ENCODE data around the gene SIK3.
A peak's percentile ranks its signal among the peaks of the same experiment; 100 is the strongest.

The SIK3 gene

DNA sequence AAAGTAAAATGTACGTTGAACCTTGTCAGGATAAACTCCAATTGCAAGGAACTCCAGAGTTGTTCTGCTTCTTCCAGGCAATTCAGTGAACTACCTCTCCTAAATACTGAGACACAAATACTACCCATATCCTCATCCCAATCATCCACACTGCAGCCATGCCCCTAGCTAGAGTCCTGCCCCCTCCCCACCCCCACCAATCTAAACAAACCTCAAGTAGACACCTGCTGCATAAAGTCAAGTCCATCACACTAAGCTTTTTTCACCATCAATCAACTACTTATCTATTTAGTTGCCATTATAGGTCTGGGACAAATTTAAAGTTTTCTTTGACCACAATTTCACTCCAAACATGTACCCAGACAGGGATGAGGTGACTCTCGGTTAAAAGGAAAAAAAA, 167.6 kb downstream of the SIK3 start:
- peak overlapping the region; percentile 3 to 19 for H3K4me3 ChIP-seq
- H3K4me1 ChIP-seq, result peaks cover 0 to 35% (median 17%) of the 10 kb centered on the region in 4 donors
- H3K27me3 ChIP-seq, result no peaks in the 10 kb centered on the region
- intact Hi-C loops (cut with DNase I; ENCODE audit: low total_unique reads), result no loop called here
- TF ChIP-seq, protein P1, sequence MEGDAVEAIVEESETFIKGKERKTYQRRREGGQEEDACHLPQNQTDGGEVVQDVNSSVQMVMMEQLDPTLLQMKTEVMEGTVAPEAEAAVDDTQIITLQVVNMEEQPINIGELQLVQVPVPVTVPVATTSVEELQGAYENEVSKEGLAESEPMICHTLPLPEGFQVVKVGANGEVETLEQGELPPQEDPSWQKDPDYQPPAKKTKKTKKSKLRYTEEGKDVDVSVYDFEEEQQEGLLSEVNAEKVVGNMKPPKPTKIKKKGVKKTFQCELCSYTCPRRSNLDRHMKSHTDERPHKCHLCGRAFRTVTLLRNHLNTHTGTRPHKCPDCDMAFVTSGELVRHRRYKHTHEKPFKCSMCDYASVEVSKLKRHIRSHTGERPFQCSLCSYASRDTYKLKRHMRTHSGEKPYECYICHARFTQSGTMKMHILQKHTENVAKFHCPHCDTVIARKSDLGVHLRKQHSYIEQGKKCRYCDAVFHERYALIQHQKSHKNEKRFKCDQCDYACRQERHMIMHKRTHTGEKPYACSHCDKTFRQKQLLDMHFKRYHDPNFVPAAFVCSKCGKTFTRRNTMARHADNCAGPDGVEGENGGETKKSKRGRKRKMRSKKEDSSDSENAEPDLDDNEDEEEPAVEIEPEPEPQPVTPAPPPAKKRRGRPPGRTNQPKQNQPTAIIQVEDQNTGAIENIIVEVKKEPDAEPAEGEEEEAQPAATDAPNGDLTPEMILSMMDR (IDR thresholded peaks at IDR 0.05), result no peak
- peak overlapping the region in 1 of 2 donors; percentile 18 for H3K27ac ChIP-seq
- no peak for DNase-seq
- H3K36me3 ChIP-seq, result peaks cover 5 to 16% (median 14%) of the 10 kb centered on the region in 3 donors
- H3K9me3 ChIP-seq, result no peaks in the 10 kb centered on the region

DNA sequence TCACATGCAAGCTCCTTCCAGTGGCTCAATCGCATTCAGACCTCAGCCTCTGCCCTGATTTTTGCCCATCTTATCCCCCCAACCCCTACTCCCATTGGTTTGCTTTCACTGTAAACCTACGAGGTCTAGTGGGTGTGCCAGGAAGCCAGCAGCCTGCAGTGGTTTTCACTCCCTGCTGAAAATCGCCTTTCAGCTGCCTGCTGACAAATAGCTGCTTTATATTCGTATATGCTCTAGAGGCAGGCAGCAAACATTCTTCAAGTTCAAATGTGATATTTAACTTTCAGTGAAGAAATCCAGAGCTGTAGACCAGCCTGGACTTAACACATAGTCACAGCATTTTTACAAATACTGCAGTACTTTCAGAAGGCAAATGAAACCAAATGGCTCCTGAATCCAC, 168.1 kb downstream of the SIK3 start:
- intact Hi-C loops (cut with DNase I; ENCODE audit: low total_unique reads), result no loop called here
- Histone ChIP-seq H3K36me3 (peaks cover 5 to 20% (median 18%) of the 10 kb centered on the region in 3 donors), H3K9me3 (no peaks in the 10 kb centered on the region), H3K4me3 (peak overlapping the region; percentile 3 to 19), H3K27ac (peak overlapping the region in 1 of 2 donors; percentile 18), H3K27me3 (no peaks in the 10 kb centered on the region), H3K4me1 (peaks cover 0 to 35% (median 17%) of the 10 kb centered on the region in 4 donors)
- DNase-seq, result no peak
- TF ChIP-seq, protein P1 (IDR thresholded peaks at IDR 0.05), result no peak

DNA sequence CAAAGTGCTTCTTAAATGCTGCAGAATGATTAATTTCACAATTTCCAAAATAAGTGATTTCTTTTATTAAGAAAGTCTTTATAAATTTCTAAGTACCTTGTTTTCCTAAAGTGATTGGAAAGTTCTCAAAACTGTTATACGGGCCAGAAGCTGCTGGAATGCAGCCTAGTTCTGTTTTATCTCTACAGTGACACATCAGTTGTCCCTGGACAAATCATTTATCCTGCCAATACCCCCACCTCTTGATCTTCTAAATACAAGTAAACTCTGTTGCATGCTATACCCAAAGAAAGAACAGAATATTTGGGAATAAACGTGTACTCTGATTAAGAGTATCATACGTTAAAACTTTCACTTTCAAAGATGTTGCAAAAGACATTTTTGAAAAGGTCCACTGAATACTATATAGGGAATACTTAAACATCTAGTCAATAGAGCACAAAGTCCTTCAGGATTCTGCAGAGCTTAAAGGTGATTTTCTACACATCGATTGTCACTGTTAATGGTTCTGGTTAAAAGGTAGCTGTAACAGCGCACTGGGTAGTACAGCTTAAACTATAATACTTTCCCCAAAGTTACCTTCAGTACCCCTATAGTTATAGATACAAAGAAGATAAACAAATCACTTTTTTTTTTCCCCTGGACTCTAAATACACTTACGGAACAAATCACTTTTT, 168.7 kb downstream of the SIK3 start:
- Histone ChIP-seq H3K27ac (peak overlapping the region in 1 of 2 donors; percentile 5), H3K4me1 (peaks cover 0 to 35% (median 17%) of the 10 kb centered on the region in 4 donors), H3K27me3 (no peaks in the 10 kb centered on the region), H3K4me3 (peak overlapping the region in 1 of 2 donors; percentile 19), H3K9me3 (no peaks in the 10 kb centered on the region), H3K36me3 (peaks cover 5 to 26% (median 24%) of the 10 kb centered on the region in 3 donors)
- no peak for DNase-seq
- intact Hi-C loops (cut with DNase I; ENCODE audit: low total_unique reads), result no loop called here
- TF ChIP-seq, protein P1 (IDR thresholded peaks at IDR 0.05), result no peak

DNA sequence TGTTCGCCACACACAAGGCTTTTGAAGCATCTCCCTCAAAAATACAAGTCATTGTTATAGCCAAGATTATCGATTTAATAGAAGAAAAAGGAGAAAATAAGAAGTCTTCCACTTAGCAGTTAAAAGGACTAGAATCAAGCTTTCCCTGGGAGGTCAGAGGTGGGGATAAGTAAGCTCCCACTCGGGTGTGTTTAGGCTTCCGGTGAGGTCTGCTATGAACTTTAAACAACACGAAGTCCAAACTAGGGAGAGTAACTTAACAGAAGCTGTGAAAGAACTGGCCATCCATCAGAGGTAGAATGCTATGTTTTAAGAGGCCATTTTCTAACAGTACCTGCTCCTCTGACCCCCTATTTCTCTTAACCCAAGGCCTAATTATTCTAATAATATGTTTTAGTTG, 169.4 kb downstream of the SIK3 start:
- peaks cover 5 to 27% (median 27%) of the 10 kb centered on the region in 3 donors for H3K36me3 ChIP-seq
- no peaks in the 10 kb centered on the region for H3K9me3 ChIP-seq
- TF ChIP-seq, protein P1 (IDR thresholded peaks at IDR 0.05), result no peak
- intact Hi-C loops (cut with DNase I; ENCODE audit: low total_unique reads), result no loop called here
- H3K27me3 ChIP-seq, result no peaks in the 10 kb centered on the region
- H3K4me1 ChIP-seq, result peaks cover 0 to 35% (median 17%) of the 10 kb centered on the region in 4 donors
- H3K4me3 ChIP-seq, result no peak overlapping the region
- no peak for DNase-seq
- peak overlapping the region; percentile 5 to 14 for H3K27ac ChIP-seq

DNA sequence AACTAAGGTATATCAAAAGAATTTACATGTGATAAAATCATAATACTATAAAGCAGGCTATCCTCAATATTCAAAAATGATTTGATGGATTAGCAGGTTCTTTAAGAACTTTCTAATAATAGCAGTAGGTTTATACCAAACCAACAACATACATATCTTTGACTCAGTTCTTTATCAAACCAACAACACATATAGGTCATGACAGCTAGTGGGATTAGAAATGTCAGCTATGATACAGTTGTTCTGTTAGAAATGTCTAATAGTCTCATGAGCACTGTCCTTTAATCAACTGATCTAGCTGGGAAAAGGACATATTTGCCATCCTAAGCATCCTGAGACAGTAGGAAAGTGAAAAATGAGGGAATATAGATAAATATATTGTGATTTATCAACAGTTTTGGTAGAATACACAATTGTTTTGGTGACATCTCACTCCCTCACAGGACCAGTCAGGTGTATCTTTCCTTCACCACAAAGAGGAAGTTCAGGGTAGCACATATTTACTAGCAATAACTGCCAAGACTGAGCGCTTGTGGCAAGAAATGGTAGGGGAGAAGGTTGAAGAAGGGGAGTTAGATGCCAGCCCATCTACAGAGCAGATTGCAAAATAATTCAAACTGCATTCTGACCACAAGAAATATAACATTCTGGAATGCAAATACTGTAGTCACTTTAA, 170.0 kb downstream of the SIK3 start:
- intact Hi-C loops (cut with DNase I; ENCODE audit: low total_unique reads), result no loop called here
- Histone ChIP-seq H3K4me1 (peaks cover 0 to 35% (median 17%) of the 10 kb centered on the region in 4 donors), H3K27ac (no peak overlapping the region), H3K27me3 (no peaks in the 10 kb centered on the region), H3K9me3 (no peaks in the 10 kb centered on the region), H3K36me3 (peaks cover 5 to 27% (median 27%) of the 10 kb centered on the region in 3 donors), H3K4me3 (no peak overlapping the region)
- DNase-seq, result no peak
- TF ChIP-seq, protein P1 (IDR thresholded peaks at IDR 0.05), result no peak
